ENCODE results near the gene RNASE7. TPM values are rescaled to one million over a fixed set of nuclear protein-coding genes. Genes with fewer than 3 reads are reported as not detected.
A peak's percentile ranks its signal among the peaks of the same experiment; 100 is the strongest.

The RNASE7 gene
- total RNA-seq, 1 experiment from 2014 or later: not detected

- DNase-seq (ENCODE audit: low read depth): peak; percentile 63
Measured at GRCh38 chr14:21068521-21069387, 26.6 kb downstream of the RNASE7 start.

GRCh38 chr14:21069388-21070082 is 27.4 kb downstream of the RNASE7 start:
- peak; percentile 34 for DNase-seq (ENCODE audit: low read depth)

- peak; percentile 58 for DNase-seq (ENCODE audit: low read depth)
Measured at GRCh38 chr14:21070083-21070609, 28.0 kb downstream of the RNASE7 start, which contains the start of gene ARHGEF40. TSS of gene ARHGEF40 (plus strand) at chr14:21070304. CDS start at chr14:21070397, 93 bp downstream.

- DNase-seq (ENCODE audit: low read depth): peak; percentile 64
Measured at GRCh38 chr14:21070610-21071224, 28.6 kb downstream of the RNASE7 start.

- peak; percentile 90 for DNase-seq (ENCODE audit: low read depth)
Measured at GRCh38 chr14:21071225-21072030, 29.3 kb downstream of the RNASE7 start.

GRCh38 chr14:21072031-21072473 is 29.9 kb downstream of the RNASE7 start:
- peak; percentile 56 for DNase-seq (ENCODE audit: low read depth)

GRCh38 chr14:21072781-21073339 is 30.7 kb downstream of the RNASE7 start:
- no peak for DNase-seq (ENCODE audit: low read depth)

GRCh38 chr14:21073921-21074320 is 31.8 kb downstream of the RNASE7 start:
- DNase-seq (ENCODE audit: low read depth): no peak

- DNase-seq (ENCODE audit: low read depth): no peak
Measured at GRCh38 chr14:21074398-21075272, 32.5 kb downstream of the RNASE7 start.

- no peak for DNase-seq (ENCODE audit: low read depth)
Measured at GRCh38 chr14:21075719-21076437, 33.7 kb downstream of the RNASE7 start.

- no peak for DNase-seq (ENCODE audit: low read depth)
Measured at GRCh38 chr14:21077672-21078071, 35.5 kb downstream of the RNASE7 start.

- no peak for DNase-seq (ENCODE audit: low read depth)
Measured at GRCh38 chr14:21078287-21078686, 36.1 kb downstream of the RNASE7 start.

- no peak for DNase-seq (ENCODE audit: low read depth)
Measured at GRCh38 chr14:21078726-21079125, 36.6 kb downstream of the RNASE7 start.

- no peak for DNase-seq (ENCODE audit: low read depth)
Measured at GRCh38 chr14:21081521-21082142, 39.5 kb downstream of the RNASE7 start.

GRCh38 chr14:21083565-21084325 is 41.6 kb downstream of the RNASE7 start:
- DNase-seq (ENCODE audit: low read depth): no peak

GRCh38 chr14:21084396-21084795 is 42.2 kb downstream of the RNASE7 start:
- no peak for DNase-seq (ENCODE audit: low read depth)

GRCh38 chr14:21084998-21085853 is 43.1 kb downstream of the RNASE7 start:
- peak; percentile 47 for DNase-seq (ENCODE audit: low read depth)

Data from M059J (cell line).